ENCODE measurements around the gene PRDM15. TPM values are rescaled to one million over a fixed set of nuclear protein-coding genes. Genes with fewer than 3 reads are reported as not detected.

Gene PRDM15
- total and polyA plus RNA-seq, 2 donors (not counting 3 experiments of a cell fraction or from before 2014, with no cell fraction given) = 11.8 to 12.9 TPM

GRCh38 chr21:41779659-41780058, 99.5 kb downstream of the PRDM15 start:
- Histone ChIP-seq H3K79me2 (ENCODE audit: control insufficient read depth, insufficient read depth, low read length) (no peaks in the 10 kb centered on the region), H3K4me1 (ENCODE audit: control insufficient read depth, extremely low read depth, insufficient read depth, low read length) (no peaks in the 10 kb centered on the region), H3K27ac (ENCODE audit: insufficient read depth, low read depth, low read length) (no peak overlapping the region), H3K27me3 (ENCODE audit: control insufficient read depth in 2 of 2, insufficient read depth in 2 of 2, low read length in 2 of 2) (peaks cover 21 to 42% of the 10 kb centered on the region in 2 experiments), H3K9me1 (replicated peaks; ENCODE audit: control insufficient read depth, extremely low read depth, insufficient read depth, low read length) (no peaks in the 10 kb centered on the region), H4K20me1 (replicated peaks; ENCODE audit: control insufficient read depth, extremely low read depth, insufficient read depth, low read length) (no peaks in the 10 kb centered on the region), H3K4me3 (replicated peaks in 1 of 3; ENCODE audit: insufficient read depth in 1 of 3, low read depth in 1 of 3, low read length in 3 of 3) (no peak overlapping the region), H3K36me3 (ENCODE audit: control insufficient read depth in 2 of 2, extremely low read depth in 1 of 2, insufficient read depth in 2 of 2, low read length in 2 of 2) (no peaks in the 10 kb centered on the region), H2AFZ (ENCODE audit: low read depth, low read length) (no peak overlapping the region), H3K9me3 (replicated peaks; ENCODE audit: control insufficient read depth, insufficient read depth, low read length) (no peaks in the 10 kb centered on the region), H3K9ac (replicated peaks; ENCODE audit: extremely low read depth, insufficient read depth, low read length) (no peak overlapping the region), H3K4me2 (ENCODE audit: insufficient read depth, low read length) (no peak overlapping the region)
- intact Hi-C loops (cut with micrococcal nuclease) (loop anchor here (5.0 kb wide), 1 partner anchor 657 kb away; no protein-coding TSS in a partner anchor), dilution Hi-C loops (cut with MboI; ENCODE audit: extremely low pct_ligation_motif_present, low sequenced_read_pairs) (no loop called here)
- no TSS peak for BruUV-seq (replicated peaks)
- no peak for FAIRE-seq
- CTCF ChIA-PET = no interaction called here
- TF ChIP-seq POLR2A (IDR thresholded peaks at IDR 0.05; ENCODE audit: low read depth, low read length) (no peak), CTCF (IDR thresholded peaks at IDR 0.05; ENCODE audit: extremely low read depth in 1 of 2, insufficient read depth in 1 of 2, low read depth in 1 of 2, low read length in 2 of 2) (no peak), MYC (IDR thresholded peaks at IDR 0.05; ENCODE audit: low read depth, low read length) (no peak), POLR2AphosphoS5 (IDR thresholded peaks at IDR 0.05; ENCODE audit: insufficient read depth, low read depth, low read length) (no peak), EZH2 (IDR thresholded peaks at IDR 0.05; ENCODE audit: borderline replicate concordance, low read depth, low read length, severe bottlenecking) (no peak), FOS (IDR thresholded peaks at IDR 0.05; ENCODE audit: borderline replicate concordance, insufficient read depth, low read length) (no peak), GATA2 (IDR thresholded peaks at IDR 0.05; ENCODE audit: insufficient read depth, insufficient read length, low read depth, low read length) (no peak), JUN (IDR thresholded peaks at IDR 0.05; ENCODE audit: borderline replicate concordance, insufficient read depth, insufficient read length, low read depth) (no peak)
- TF ChIP-seq, protein P1, sequence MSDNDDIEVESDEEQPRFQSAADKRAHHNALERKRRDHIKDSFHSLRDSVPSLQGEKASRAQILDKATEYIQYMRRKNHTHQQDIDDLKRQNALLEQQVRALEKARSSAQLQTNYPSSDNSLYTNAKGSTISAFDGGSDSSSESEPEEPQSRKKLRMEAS (IDR thresholded peaks at IDR 0.05; ENCODE audit: insufficient read depth, insufficient read length) = no peak
- POLR2A ChIA-PET = no interaction called here
- no peak for DNase-seq (ENCODE audit: low read depth, low spot score)
